Renal cortical epithelial cell (primary cell): ENCODE measurements around the gene CCDC181. TPM values are rescaled to one million over a fixed set of nuclear protein-coding genes. Genes with fewer than 3 reads are reported as not detected.
"Not testable (repeated sequence)": the region's sequence is repeated elsewhere in the genome, so short reads cannot be mapped to it uniquely, and the experiment has no call there.

ENCODE experiments used
- DNase-seq: peaks from one replicate; pipeline ENCODE4 v3.0.0-alpha.2; 2011; ENCODE audit warnings: low read depth
- total RNA-seq: library from RNA; depleted of rRNA; stranded (reverse); fragments of >200 nt; gene quantifications from 2 replicates; pipeline ENCODE4 v1.2.3, GENCODE V29; 2014

CCDC181 gene
- 3.8 and 6.0 TPM in 2 replicates for total RNA-seq

- DNase-seq, result peak; percentile 64
Measured at GRCh38 chr1:169427081-169427641, at the start of gene CCDC181. Gene CCDC181, minus strand, starts transcription at chr1:169427474. Its CDS starts 2,547 bp downstream, at chr1:169424927.

- no peak for DNase-seq
Measured at GRCh38 chr1:169475806-169476387, 48.6 kb upstream of the CCDC181 start.

GRCh38 chr1:169474302-169474995, 47.2 kb upstream of the CCDC181 start:
- no peak for DNase-seq

GRCh38 chr1:169473347-169473746, 46.1 kb upstream of the CCDC181 start:
- DNase-seq, result no peak

GRCh38 chr1:169472738-169473137, 45.5 kb upstream of the CCDC181 start:
- DNase-seq, result no peak

- no peak for DNase-seq
Measured at GRCh38 chr1:169468982-169469381, 41.7 kb upstream of the CCDC181 start.

- peak; percentile 50 for DNase-seq
Measured at GRCh38 chr1:169466259-169467230, 39.3 kb upstream of the CCDC181 start.

- no peak for DNase-seq
Measured at GRCh38 chr1:169465281-169465680, 38.0 kb upstream of the CCDC181 start.

GRCh38 chr1:169462385-169462784, 35.1 kb upstream of the CCDC181 start:
- DNase-seq, result no peak

GRCh38 chr1:169461390-169462000, 34.2 kb upstream of the CCDC181 start:
- DNase-seq, result no peak

- peak; percentile 64 for DNase-seq
Measured at GRCh38 chr1:169460191-169460833, 33.0 kb upstream of the CCDC181 start.

GRCh38 chr1:169457443-169457842, 30.2 kb upstream of the CCDC181 start:
- DNase-seq, result no peak

- no peak for DNase-seq
Measured at GRCh38 chr1:169456029-169456428, 28.8 kb upstream of the CCDC181 start.

- DNase-seq, result no peak
Measured at GRCh38 chr1:169452921-169453320, 25.6 kb upstream of the CCDC181 start.

GRCh38 chr1:169451218-169451824, 24.0 kb upstream of the CCDC181 start:
- DNase-seq, result peak; percentile 24

GRCh38 chr1:169443923-169444322, 16.6 kb upstream of the CCDC181 start:
- DNase-seq, result no peak

GRCh38 chr1:169426174-169426705, 1.0 kb downstream of the CCDC181 start:
- peak; percentile 37 for DNase-seq

- DNase-seq, result no peak
Measured at GRCh38 chr1:169421309-169421708, 6.0 kb downstream of the CCDC181 start.

- DNase-seq, result no peak
Measured at GRCh38 chr1:169414952-169415351, 12.3 kb downstream of the CCDC181 start.

GRCh38 chr1:169408340-169408739, 18.9 kb downstream of the CCDC181 start:
- not testable (repeated sequence) for DNase-seq
